22Rv1 (cell line): ENCODE data around the gene KRT8.

Experiments used
- CTCF ChIP-seq: fragments of 450-650 bp; IDR thresholded peaks from 2 replicates; pipeline ENCODE4 v1.5.1; 2017; ENCODE audit warnings: mild to moderate bottlenecking
- ZFX ChIP-seq: fragments of 450-650 bp; IDR thresholded peaks from 2 replicates; pipeline ENCODE4 v1.6.1; 2017; ENCODE audit warnings: antibody characterized with exemption, borderline replicate concordance

DNA sequence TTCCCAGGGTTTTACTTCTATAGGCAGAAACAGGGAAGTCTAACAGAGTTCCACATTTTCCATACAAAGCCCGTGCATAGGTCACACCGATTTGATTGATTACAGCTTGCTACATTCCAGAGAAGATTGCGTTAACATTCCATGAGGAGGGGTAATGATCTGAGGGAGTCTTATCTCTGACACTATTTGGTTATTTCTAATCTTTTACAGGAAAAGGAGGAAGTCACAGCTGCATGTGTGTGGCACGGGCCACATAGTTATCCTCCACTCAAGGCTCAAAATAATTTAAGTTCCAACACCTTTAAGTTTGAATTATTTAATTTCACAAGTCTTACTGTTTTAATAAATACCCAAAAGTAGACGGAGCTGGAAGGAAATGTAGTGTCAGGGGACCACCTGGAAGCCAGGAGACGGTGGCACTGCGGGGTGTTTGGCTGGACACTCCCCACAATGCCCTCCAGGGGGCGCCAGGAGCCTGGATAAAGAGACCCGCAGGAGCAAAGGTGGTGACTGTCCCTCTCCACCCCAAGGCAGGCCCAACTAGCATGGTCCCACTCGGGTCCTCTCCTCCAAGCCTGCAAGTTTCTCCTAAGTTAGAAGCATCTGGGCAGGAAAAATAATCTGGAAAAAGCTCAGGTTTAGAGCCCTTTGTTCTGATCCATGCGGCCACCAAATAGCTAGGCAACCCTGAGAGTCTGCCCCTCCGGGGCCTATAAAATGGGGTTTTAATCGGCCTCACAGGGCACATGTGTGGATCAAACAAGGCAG is 20.2 kb downstream of the KRT8 start:
- TF ChIP-seq CTCF: peak; percentile 97
- no peak for TF ChIP-seq ZFX
